Kidney (tissue), 14 donors: Measurements from ENCODE around the gene BYSL. TPM values are rescaled to one million over a fixed set of nuclear protein-coding genes. Genes with fewer than 3 reads are reported as not detected.

ENCODE experiments used
- DNase-seq, 5 donors: peaks; one replicate each; pipeline ENCODE4 v3.0.0-alpha.2; 2013 to 2020
- FAIRE-seq: peaks from 2 replicates; lab custom pipeline; 2012; peaks lifted over from hg19 to GRCh38; lab: Jason Lieb, UNC
- H3K27ac ChIP-seq, 2 donors: one replicate each; pipeline ENCODE4 v1.7.0; 2013; ENCODE audit warnings: low read depth in 2 of 2, low read length in 2 of 2, inconsistent platforms in 1 of 2
- H3K27me3 ChIP-seq: one replicate; pipeline ENCODE4 v1.7.1; 2013; ENCODE audit warnings: low read length, inconsistent platforms; ENCODE audit not compliant: control insufficient read depth, insufficient read depth
- H3K36me3 ChIP-seq, 3 donors: one replicate each; pipeline versions ENCODE4 v1.7.0 to v1.7.1; 2013; ENCODE audit warnings: low read length in 3 of 3, control low read depth in 1 of 3, inconsistent platforms in 1 of 3; ENCODE audit not compliant: insufficient read depth in 3 of 3, control insufficient read depth in 2 of 3
- H3K4me1 ChIP-seq, 3 donors: one replicate each; pipeline versions ENCODE4 v1.7.0 to v1.7.1; 2013; ENCODE audit warnings: low read length in 3 of 3, inconsistent platforms in 1 of 3, low read depth in 1 of 3; ENCODE audit not compliant: control insufficient read depth in 2 of 3, insufficient read depth in 2 of 3
- H3K4me3 ChIP-seq, 3 donors: one replicate each; pipeline versions ENCODE4 v1.7.0 to v1.8.1; 2013; ENCODE audit warnings: low read length in 3 of 3, control low read depth in 1 of 3, inconsistent platforms in 1 of 3
- H3K9ac ChIP-seq, 3 donors: one replicate each; pipeline versions ENCODE4 v1.7.0 to v1.7.1; 2013; ENCODE audit warnings: low read length in 3 of 3, control low read depth in 1 of 3, inconsistent platforms in 1 of 3
- H3K9me3 ChIP-seq, 3 donors: one replicate each; pipeline versions ENCODE4 v1.7.0 to v1.7.1; 2013; ENCODE audit warnings: low read length in 3 of 3, control low read depth in 1 of 3, inconsistent platforms in 1 of 3; ENCODE audit not compliant: control insufficient read depth in 2 of 3, insufficient read depth in 1 of 3
- intact Hi-C: fragments of 100-400 bp; cut with DNase I; formaldehyde crosslinking; loops from one replicate; pipeline ENCODE4 v1.11.1; 2022
- polyA plus RNA-seq: library from polyadenylated mRNA; stranded (reverse); fragments of 350-450 nt; fragmentation: Illumina TruSeq; extraction: RNeasy Lipid Tissue Mini Kit (QIAGEN cat#74804); gene quantifications from one replicate; pipeline ENCODE4 v1.2.3, GENCODE V29; 2014; ENCODE audit warnings: low read depth, low replicate concordance; ENCODE audit not compliant: insufficient read depth
- total RNA-seq: library from RNA; stranded (reverse); fragmentation: NEBNext Ultra II Directional; extraction: Animal tissue kit (Norgen Biotek cat#: 25700); gene quantifications from one replicate; pipeline ENCODE4 v1.2.1, GENCODE V29; 2021
- TF ChIP-seq, protein P1 (sequence below): IDR thresholded peaks from 3 replicates; pipeline ENCODE4 v1.5.1; 2012; ENCODE audit warnings: mild to moderate bottlenecking, moderate library complexity, borderline replicate concordance; ENCODE audit not compliant: insufficient read depth; ENCODE audit errors: extremely low read depth
- donor health status: control.
- donor health status: control.
- donor health status: control.
- donor health status: control.
- donor health status: control.
- donor health status: DM: yes; HTN: yes; CAD: no.
- donor health status: Normal renal cell carcinoma (clear cell type).

The BYSL gene
- total and polyA plus RNA-seq, 2 donors from 2014 or later: 10.1 to 14.3 TPM

DNA sequence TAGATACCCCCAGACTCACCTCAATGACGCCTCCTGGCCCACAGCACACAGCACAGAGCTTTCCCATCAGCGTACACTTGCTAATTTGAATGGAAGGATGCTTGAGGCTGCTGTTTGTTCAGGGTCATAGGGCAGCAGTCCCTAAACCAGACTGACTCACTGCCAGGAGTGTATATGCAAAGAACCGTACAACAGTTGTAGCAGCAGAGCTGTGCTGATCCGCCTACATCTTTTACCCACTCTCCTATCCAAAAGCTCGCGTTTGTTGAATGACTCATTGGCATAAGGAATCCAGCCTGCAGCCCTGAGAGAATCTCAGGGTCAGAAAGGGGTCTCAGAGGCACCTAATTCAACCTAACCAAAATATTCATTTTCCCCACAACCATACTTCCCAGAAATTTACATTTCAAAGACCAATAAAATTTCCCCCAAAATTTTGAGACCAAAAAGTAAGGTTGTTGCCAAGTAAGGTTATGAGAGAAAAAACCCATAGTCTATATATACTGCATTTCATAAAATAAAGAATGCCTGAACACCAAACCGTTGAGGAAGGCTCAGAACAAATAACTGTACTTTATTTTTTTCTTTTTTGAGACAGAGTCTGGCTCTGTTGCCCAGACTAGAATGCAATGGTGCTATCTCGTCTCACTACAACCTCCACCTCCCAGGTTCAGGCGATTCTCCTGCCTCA, 55.6 kb downstream of the BYSL start:
- no peaks in the 10 kb centered on the region for H3K36me3 ChIP-seq
- FAIRE-seq: no peak
- H3K27me3 ChIP-seq: no peaks in the 10 kb centered on the region
- intact Hi-C loops: no loop called here
- no peaks in the 10 kb centered on the region for H3K9me3 ChIP-seq
- TF ChIP-seq, protein P1, sequence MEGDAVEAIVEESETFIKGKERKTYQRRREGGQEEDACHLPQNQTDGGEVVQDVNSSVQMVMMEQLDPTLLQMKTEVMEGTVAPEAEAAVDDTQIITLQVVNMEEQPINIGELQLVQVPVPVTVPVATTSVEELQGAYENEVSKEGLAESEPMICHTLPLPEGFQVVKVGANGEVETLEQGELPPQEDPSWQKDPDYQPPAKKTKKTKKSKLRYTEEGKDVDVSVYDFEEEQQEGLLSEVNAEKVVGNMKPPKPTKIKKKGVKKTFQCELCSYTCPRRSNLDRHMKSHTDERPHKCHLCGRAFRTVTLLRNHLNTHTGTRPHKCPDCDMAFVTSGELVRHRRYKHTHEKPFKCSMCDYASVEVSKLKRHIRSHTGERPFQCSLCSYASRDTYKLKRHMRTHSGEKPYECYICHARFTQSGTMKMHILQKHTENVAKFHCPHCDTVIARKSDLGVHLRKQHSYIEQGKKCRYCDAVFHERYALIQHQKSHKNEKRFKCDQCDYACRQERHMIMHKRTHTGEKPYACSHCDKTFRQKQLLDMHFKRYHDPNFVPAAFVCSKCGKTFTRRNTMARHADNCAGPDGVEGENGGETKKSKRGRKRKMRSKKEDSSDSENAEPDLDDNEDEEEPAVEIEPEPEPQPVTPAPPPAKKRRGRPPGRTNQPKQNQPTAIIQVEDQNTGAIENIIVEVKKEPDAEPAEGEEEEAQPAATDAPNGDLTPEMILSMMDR: no peak
- no peak for DNase-seq
- no peak overlapping the region for H3K27ac ChIP-seq
- no peak overlapping the region for H3K9ac ChIP-seq
- H3K4me3 ChIP-seq: no peak overlapping the region
- no peaks in the 10 kb centered on the region for H3K4me1 ChIP-seq

Other genes with a start within 250 kb of the BYSL start
- 50.7 TPM for gene TFEB, start 185.9 kb upstream of the BYSL start, total RNA-seq
- 51.0 TPM for gene TFEB, start 185.9 kb upstream of the BYSL start, polyA plus RNA-seq
- gene PGC, start 174.1 kb upstream of the BYSL start, total RNA-seq: not detected
- gene PGC, start 174.1 kb upstream of the BYSL start, polyA plus RNA-seq: 0.39 TPM
- 7.0 TPM for gene FRS3, start 141.6 kb upstream of the BYSL start, total RNA-seq
- gene FRS3, start 141.6 kb upstream of the BYSL start, polyA plus RNA-seq: 5.3 TPM
- gene PRICKLE4, start 140.7 kb upstream of the BYSL start, total RNA-seq: 6.5 TPM
- 1.4 TPM for gene PRICKLE4, start 140.7 kb upstream of the BYSL start, polyA plus RNA-seq
- gene TOMM6, start 133.8 kb upstream of the BYSL start, total RNA-seq: 150 TPM
- gene TOMM6, start 133.8 kb upstream of the BYSL start, polyA plus RNA-seq: 479 TPM
- gene USP49, start 26.1 kb upstream of the BYSL start, total RNA-seq: 3.4 TPM
- 1.1 TPM for gene USP49, start 26.1 kb upstream of the BYSL start, polyA plus RNA-seq
- 22.0 TPM for gene MED20, start 360 bp upstream of the BYSL start, total RNA-seq
- 15.1 TPM for gene MED20, start 360 bp upstream of the BYSL start, polyA plus RNA-seq
- 139 TPM for gene CCND3, start 20.3 kb downstream of the BYSL start, total RNA-seq
- 42.1 TPM for gene CCND3, start 20.3 kb downstream of the BYSL start, polyA plus RNA-seq
- 32.0 TPM for gene TAF8, start 129.0 kb downstream of the BYSL start, total RNA-seq
- 16.3 TPM for gene TAF8, start 129.0 kb downstream of the BYSL start, polyA plus RNA-seq
- 42.7 TPM for gene C6orf132, start 221.1 kb downstream of the BYSL start, total RNA-seq
- 5.6 TPM for gene C6orf132, start 221.1 kb downstream of the BYSL start, polyA plus RNA-seq